Lung (tissue), 12 donors: ENCODE data around the gene CAPN6. TPM values are rescaled to one million over a fixed set of nuclear protein-coding genes. Genes with fewer than 3 reads are reported as not detected.
A peak's percentile ranks its signal among the peaks of the same experiment; 100 is the strongest.

Experiments used
- ATAC-seq: fragments of 200-7000 bp; cut with Tn5 transposase; one replicate; pipeline ENCODE4 v1.9.1; 2020; ENCODE audit warnings: moderate number of reproducible peaks; ENCODE audit not compliant: insufficient read depth, low FRiP score
- DNase-seq, 3 donors: peaks; one replicate each; pipeline ENCODE4 v3.0.0-alpha.2; 2013 to 2017
- H3K27ac ChIP-seq, 2 donors: one replicate each; pipeline ENCODE4 v1.5.1; 2013; ENCODE audit warnings: mild to moderate bottlenecking in 2 of 2, moderate library complexity in 2 of 2, control low read depth in 1 of 2, inconsistent platforms in 1 of 2, low read depth in 1 of 2, low read length in 1 of 2
- H3K27me3 ChIP-seq, 3 donors: one replicate each; pipeline ENCODE4 v1.5.1; 2013; ENCODE audit warnings: low read length in 2 of 3; ENCODE audit not compliant: control insufficient read depth in 3 of 3, insufficient read depth in 3 of 3
- H3K36me3 ChIP-seq, 4 donors: one replicate each; pipeline ENCODE4 v1.5.1; 2013; ENCODE audit warnings: low read length in 4 of 4, mild to moderate bottlenecking in 1 of 4, moderate library complexity in 1 of 4; ENCODE audit not compliant: control insufficient read depth in 4 of 4, insufficient read depth in 4 of 4
- H3K4me1 ChIP-seq, 5 donors: one replicate each; pipeline ENCODE4 v1.5.1; 2013; ENCODE audit warnings: low read length in 5 of 5, mild to moderate bottlenecking in 2 of 5, moderate library complexity in 1 of 5; ENCODE audit not compliant: control insufficient read depth in 5 of 5, insufficient read depth in 5 of 5
- H3K4me3 ChIP-seq: one replicate; pipeline ENCODE4 v1.5.1; 2013; ENCODE audit warnings: mild to moderate bottlenecking, control low read depth, moderate library complexity
- H3K9ac ChIP-seq, 2 donors: one replicate each; pipeline ENCODE4 v1.5.1; 2013; ENCODE audit warnings: low read length in 2 of 2, control low read depth in 1 of 2; ENCODE audit not compliant: insufficient read depth in 1 of 2
- H3K9me3 ChIP-seq, 4 donors: one replicate each; pipeline ENCODE4 v1.5.1; 2013; ENCODE audit warnings: low read length in 3 of 4, mild to moderate bottlenecking in 1 of 4, moderate library complexity in 1 of 4; ENCODE audit not compliant: control insufficient read depth in 4 of 4, insufficient read depth in 3 of 4
- CTCF ChIP-seq: IDR thresholded peaks from 2 replicates; pipeline ENCODE4 v1.5.1; 2012; ENCODE audit warnings: mild to moderate bottlenecking; ENCODE audit errors: control extremely low read depth, extremely low read depth
- WGBS, 2 donors: extraction: QIAGEN DNeasy Blood & Tissue Kit; methylation state at CpG; one replicate each; pipeline ENCODE4 v1.1.7; 2013; 5-methylcytosine and 5-hydroxymethylcytosine counted together
- polyA plus RNA-seq, 2 donors: library from polyadenylated mRNA; stranded (reverse); fragments of 200-250 nt; gene quantifications; one replicate each; pipeline ENCODE4 v1.2.1, GENCODE V29; 2013
- total RNA-seq, 2 donors: library from RNA; depleted of rRNA in 1 of 2; stranded (reverse); fragments of >200 nt in 1 of 2; gene quantifications; one replicate each; pipeline ENCODE4 v1.2.1, GENCODE V29; 2014 to 2021
- donor health status: control.
- donor health status: control.
- donor health status: Bipolar disorder and iron deficiency.
- donor health status: healthy.
- donor health status: DM: yes; HTN: yes; CAD: no.

CAPN6 gene
- total and polyA plus RNA-seq, 4 donors: 0.06 to 6.6 (median 0.26) TPM

DNA sequence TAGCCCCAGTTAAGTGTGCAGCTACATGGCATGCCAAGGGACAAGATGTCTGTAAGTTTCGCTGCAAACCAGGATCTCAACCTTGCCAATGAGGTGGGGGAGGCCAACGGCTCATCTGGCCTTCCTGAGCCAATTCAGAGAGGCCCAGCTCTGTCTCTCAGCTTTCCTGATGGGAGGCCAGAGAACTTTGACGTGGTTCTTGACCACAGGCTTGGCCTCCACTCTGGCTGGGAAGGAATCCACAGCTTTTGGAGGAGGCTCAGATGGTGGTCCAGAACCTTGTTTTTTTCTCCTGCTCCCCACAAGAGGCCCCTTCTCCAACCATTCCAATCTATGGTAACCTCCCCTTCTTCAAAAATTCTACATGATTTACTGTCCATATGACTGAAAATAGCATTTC, 9.8 kb downstream of the CAPN6 start:
- Histone ChIP-seq H3K36me3 (no peaks in the 10 kb centered on the region), H3K9me3 (no peaks in the 10 kb centered on the region), H3K9ac (no peak overlapping the region), H3K27ac (no peak overlapping the region), H3K27me3 (peaks cover 0 to 41% (median 25%) of the 10 kb centered on the region in 3 donors), H3K4me1 (no peaks in the 10 kb centered on the region), H3K4me3 (no peak overlapping the region)
- WGBS, 2 donors: 61 to 100% methylated on average over 3 of the region's 3 CpGs
- DNase-seq: no peak
- no peak for ATAC-seq
- TF ChIP-seq CTCF: no peak

GRCh38 chrX:111259559-111259958, 10.7 kb downstream of the CAPN6 start:
- peaks cover 0 to 43% (median 25%) of the 10 kb centered on the region in 3 donors for H3K27me3 ChIP-seq
- no peak for DNase-seq
- no peak for TF ChIP-seq CTCF
- no peaks in the 10 kb centered on the region for H3K36me3 ChIP-seq
- no peak overlapping the region for H3K4me3 ChIP-seq
- H3K9me3 ChIP-seq: no peaks in the 10 kb centered on the region
- H3K27ac ChIP-seq: no peak overlapping the region
- 68 to 81% methylated on average over 3 of the region's 3 CpGs for WGBS, 2 donors
- H3K9ac ChIP-seq: no peak overlapping the region
- H3K4me1 ChIP-seq: no peaks in the 10 kb centered on the region
- no peak for ATAC-seq

- Histone ChIP-seq H3K9ac (no peak overlapping the region), H3K4me3 (no peak overlapping the region), H3K4me1 (no peaks in the 10 kb centered on the region), H3K27me3 (peaks cover 0 to 49% (median 25%) of the 10 kb centered on the region in 3 donors), H3K9me3 (no peaks in the 10 kb centered on the region), H3K36me3 (no peaks in the 10 kb centered on the region), H3K27ac (no peak overlapping the region)
- ATAC-seq (no peak), DNase-seq (peak; percentile 28 to 55 (median 30))
- 60 to 81% methylated on average over 3 of the region's 3 CpGs for WGBS, 2 donors
- no peak for TF ChIP-seq CTCF
These were observed 12.6 kb downstream of the CAPN6 start for GRCh38 chrX:111257733-111258132.
